ENCODE results near the gene UIMC1. TPM values are rescaled to one million over a fixed set of nuclear protein-coding genes. Genes with fewer than 3 reads are reported as not detected.

The UIMC1 gene
- 38.6 to 45.1 TPM (median 42.2 TPM) in 5 replicates for total RNA-seq (2022; extraction: Qiagen RNA extraction)

DNA sequence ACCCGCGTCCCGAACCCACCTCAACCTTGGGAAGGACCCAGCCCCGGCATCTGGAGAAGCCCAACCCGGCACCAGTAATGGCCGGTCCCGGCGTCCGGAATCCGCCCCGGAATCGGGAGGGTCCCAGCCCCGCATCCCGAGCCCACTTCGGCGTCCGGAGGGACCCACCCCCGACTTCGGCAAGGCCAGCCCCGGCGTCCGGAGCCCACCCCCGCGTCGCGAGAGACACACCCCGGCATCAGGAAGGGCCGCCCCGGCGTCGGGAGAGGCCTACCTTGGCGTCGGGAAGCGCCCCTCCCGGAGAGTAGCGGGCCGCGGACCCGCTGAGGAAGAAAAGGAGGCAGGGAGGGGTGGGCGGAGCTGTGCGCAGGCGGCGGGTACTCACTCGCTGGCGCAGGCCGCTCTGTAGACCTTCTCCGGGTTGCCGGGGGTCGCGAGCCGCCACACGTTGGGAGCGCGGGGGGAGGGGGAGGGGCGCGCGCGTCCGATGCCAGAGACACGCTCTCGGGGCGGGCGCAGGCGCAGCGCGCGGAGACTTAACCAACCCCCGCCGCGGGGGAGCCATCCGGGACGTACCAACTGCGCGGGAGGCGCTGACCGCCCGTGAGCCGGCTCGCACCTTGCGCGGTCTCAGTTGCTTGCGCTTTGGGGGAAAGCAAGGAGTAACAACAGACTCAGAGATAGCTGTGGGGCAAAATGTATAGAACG, at the start of gene UIMC1:
UIMC1 (minus strand) TSS at position 515 of the 708 bp plus-strand sequence. CDS start 24,164 bp downstream, outside the sequence.

DNA sequence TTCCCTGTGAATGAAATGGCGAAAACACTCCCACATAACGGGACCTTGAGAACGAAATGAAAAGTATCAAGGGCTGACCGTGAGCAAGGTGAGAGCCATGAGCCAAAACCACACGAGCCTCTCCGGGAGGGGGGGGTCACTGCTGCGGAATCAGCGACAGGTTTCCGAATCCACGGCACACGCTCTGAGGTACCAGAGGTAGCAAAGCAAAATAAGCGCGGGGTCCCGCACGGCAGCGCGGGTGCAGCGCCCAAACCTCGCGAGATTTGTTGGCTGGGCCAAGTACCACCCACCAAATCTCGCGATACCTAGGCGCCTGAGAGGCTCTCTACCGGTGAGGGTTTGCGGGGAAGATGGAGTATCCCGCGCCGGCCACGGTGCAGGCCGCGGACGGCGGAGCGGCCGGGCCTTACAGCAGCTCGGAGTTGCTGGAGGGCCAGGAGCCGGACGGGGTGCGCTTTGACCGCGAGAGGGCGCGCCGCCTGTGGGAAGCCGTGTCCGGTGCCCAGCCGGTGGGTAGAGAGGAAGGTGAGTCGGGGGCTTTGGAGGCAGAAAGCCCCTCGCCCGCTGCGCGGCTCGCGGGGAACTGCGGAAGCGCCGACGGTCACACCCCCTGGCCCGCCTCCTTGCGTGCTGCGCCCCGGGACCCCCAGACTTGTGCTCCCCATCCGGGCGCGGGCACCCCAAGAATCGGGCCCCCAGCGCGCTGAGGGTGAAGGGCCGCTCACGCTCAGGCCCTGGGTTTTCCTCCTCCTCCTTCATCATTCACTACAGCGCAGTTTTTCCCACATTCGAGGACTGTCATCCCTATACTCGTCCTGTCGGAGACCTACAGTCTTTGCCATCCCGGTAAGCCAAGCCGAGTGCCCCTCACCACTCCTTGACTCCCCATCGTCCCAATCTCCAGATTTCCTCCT, 16.1 kb upstream of the UIMC1 start, which contains the start of gene ZNF346:
ZNF346 (plus strand) TSS at position 311 of the 917 bp plus-strand sequence; CDS start at position 354, 43 bp downstream.

GRCh38 chr5:176899296-176899891, 107.2 kb downstream of the UIMC1 start, which contains the start of gene HK3:
HK3 (minus strand) TSS chr5:176899346; CDS start chr5:176896159, 3,187 bp downstream.

Other genes starting within 250 kb of the UIMC1 start
- gene UNC5A, start 196.2 kb downstream of the UIMC1 start, total RNA-seq (2022; extraction: Qiagen RNA extraction): 0.55 to 0.90 TPM (median 0.84 TPM) in 5 replicates
- gene HK3, start 107.4 kb downstream of the UIMC1 start, total RNA-seq (2022; extraction: Qiagen RNA extraction): 0.02 to 0.07 TPM in 2 of 5 replicates, not detected in the others
- 8.3 to 10.5 TPM (median 9.6 TPM) in 5 replicates for gene ZNF346, start 15.9 kb upstream of the UIMC1 start, total RNA-seq (2022; extraction: Qiagen RNA extraction)
- 17.5 to 24.2 TPM (median 21.4 TPM) in 5 replicates for gene FGFR4, start 80.1 kb upstream of the UIMC1 start, total RNA-seq (2022; extraction: Qiagen RNA extraction)
- 16.9 to 21.9 TPM (median 19.9 TPM) in 5 replicates for gene NSD1, start 127.0 kb upstream of the UIMC1 start, total RNA-seq (2022; extraction: Qiagen RNA extraction)